Panc1 (cell line): ENCODE results near the gene DDAH2. TPM values are rescaled to one million over a fixed set of nuclear protein-coding genes. Genes with fewer than 3 reads are reported as not detected.

Experiments
- ATAC-seq: fragments of 200-7000 bp; cut with Tn5 transposase; 2 replicates; pipeline ENCODE4 v1.9.1; 2020; ENCODE audit warnings: mild to moderate bottlenecking, moderate library complexity
- BruUV-seq: library from RNA; stranded (reverse); fragments of 400-500 nt; replicated peaks from 2 replicates; lab custom pipeline; 2021; lab: Mats Ljungman, UMichigan
- CTCF ChIA-PET: fragments of 300-600 bp; sonication (Branson Sonifier 250); formaldehyde crosslinking; loops from one replicate; lab custom pipeline; 2022; ENCODE audit warnings: antibody characterized with exemption; lab: Charles Lee
- POLR2A ChIA-PET: fragments of 300-600 bp; sonication (Branson Sonifier 250); formaldehyde crosslinking; loops from one replicate; lab custom pipeline; 2022; ENCODE audit warnings: antibody characterized with exemption; lab: Charles Lee
- DNase-seq: peaks from one replicate; pipeline ENCODE4 v3.0.0-alpha.2; 2010; ENCODE audit warnings: low read depth, low spot score
- H3K27ac ChIP-seq: 2 replicates; pipeline ENCODE4 v1.5.1; 2011; ENCODE audit warnings: mild to moderate bottlenecking, low read length, inconsistent platforms
- H3K27me3 ChIP-seq: fragments of 200-500 bp; sonication (Bioruptor generic); 2 replicates; pipeline ENCODE4 v1.6.0; 2014; ENCODE audit warnings: low read length, inconsistent platforms; ENCODE audit not compliant: control insufficient read depth, insufficient read depth
- H3K36me3 ChIP-seq: fragments of 200-500 bp; sonication (Bioruptor generic); 2 replicates; pipeline ENCODE4 v1.5.1; 2014; ENCODE audit warnings: inconsistent platforms, mild to moderate bottlenecking, low read length, moderate library complexity; ENCODE audit not compliant: control insufficient read depth, insufficient read depth
- H3K4me1 ChIP-seq: 2 replicates; pipeline ENCODE4 v1.5.1; 2011; ENCODE audit warnings: inconsistent platforms, mild to moderate bottlenecking, low read length, moderate library complexity; ENCODE audit not compliant: control insufficient read depth, insufficient read depth
- H3K4me3 ChIP-seq, 2 experiments: 2 replicates each; pipeline ENCODE4 v1.5.1; 2011 to 2012; ENCODE audit warnings: low read depth in 2 of 2, low read length in 2 of 2, mild to moderate bottlenecking in 2 of 2, inconsistent platforms in 1 of 2, moderate library complexity in 1 of 2
- H3K9me3 ChIP-seq: fragments of 200-500 bp; sonication (Bioruptor generic); 2 replicates; pipeline ENCODE4 v1.5.1; 2014; ENCODE audit warnings: low read depth, mild to moderate bottlenecking, inconsistent platforms, low read length, moderate library complexity; ENCODE audit not compliant: control insufficient read depth, insufficient read depth
- POLR2AphosphoS5 ChIP-seq: IDR thresholded peaks from 2 replicates; pipeline ENCODE4 v1.6.1; 2012; ENCODE audit warnings: mild to moderate bottlenecking, low read depth, low read length, moderate library complexity
- SIN3A ChIP-seq: IDR thresholded peaks from 2 replicates; pipeline ENCODE4 v1.6.1; 2012; ENCODE audit warnings: low read depth, mild to moderate bottlenecking, low read length, moderate library complexity, borderline replicate concordance; ENCODE audit not compliant: insufficient read depth
- TCF7L2 ChIP-seq: IDR thresholded peaks from 2 replicates; pipeline ENCODE4 v1.6.1; 2011; ENCODE audit warnings: mild to moderate bottlenecking, low read depth, low read length, inconsistent platforms
- in situ Hi-C: cut with HindIII; loops from 2 replicates; pipeline ENCODE4 v1.10.0; 2016; ENCODE audit warnings: low sequenced_read_pairs, low pct_unique_long_range_greater_than_20kb
- intact Hi-C: fragments of 100-400 bp; cut with micrococcal nuclease; formaldehyde crosslinking; loops from one replicate; pipeline ENCODE4 v1.10.0; 2022; ENCODE audit not compliant: unreplicated experiment
- total RNA-seq: library from RNA; stranded (reverse); gene quantifications from one replicate; pipeline ENCODE4 v1.2.1, GENCODE V29; 2021; ENCODE audit not compliant: unreplicated experiment
- TF ChIP-seq, protein P1 (sequence below), 2 experiments: IDR thresholded peaks; 2 replicates each; pipeline ENCODE4 v1.6.1; 2011 to 2012; ENCODE audit warnings: low read depth in 2 of 2, control low read depth in 1 of 2, low read length in 1 of 2, mild to moderate bottlenecking in 1 of 2, moderate library complexity in 1 of 2; ENCODE audit not compliant: insufficient read depth in 1 of 2
- TF ChIP-seq, protein P2 (sequence below): fragments of 450-650 bp; IDR thresholded peaks from 2 replicates; pipeline ENCODE4 v1.5.1; 2017; ENCODE audit warnings: mild to moderate bottlenecking

DDAH2 gene
- total RNA-seq, 1 experiment from 2014 or later: 104 TPM

DNA sequence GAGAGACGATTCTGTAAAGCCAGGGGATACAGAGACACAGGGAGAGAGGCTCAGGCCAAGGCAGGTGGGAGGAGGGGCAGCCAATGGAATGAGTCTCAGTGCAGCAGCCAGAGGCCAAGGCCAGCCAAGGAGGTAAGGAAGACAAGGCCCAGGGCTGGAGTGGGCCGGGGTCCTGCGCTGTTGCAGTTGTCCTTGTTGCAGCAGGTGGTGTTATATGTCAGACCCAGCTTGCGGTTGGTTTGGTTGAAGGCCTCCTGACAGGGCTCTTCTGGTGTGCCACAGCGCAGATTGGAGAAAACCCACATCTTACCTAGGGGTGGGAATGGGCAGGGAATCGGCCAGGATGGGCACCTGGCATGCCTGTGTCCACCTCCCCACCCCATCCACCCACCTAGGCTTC, 10.1 kb downstream of the DDAH2 start:
- DNase-seq (no peak), ATAC-seq (no peak)
- Histone ChIP-seq H3K9me3 (no peaks in the 10 kb centered on the region), H3K27me3 (no peaks in the 10 kb centered on the region), H3K27ac (no peak overlapping the region), H3K36me3 (no peaks in the 10 kb centered on the region), H3K4me1 (no peaks in the 10 kb centered on the region), H3K4me3 (no peak overlapping the region)
- ChIA-PET POLR2A (interaction anchor here (0.6 kb wide), 1 partner anchor 15 kb away, joined by 3 read pairs; no protein-coding TSS in a partner anchor), CTCF (no interaction called here)
- TF ChIP-seq SIN3A: no peak
- no peak for TF ChIP-seq POLR2AphosphoS5
- no peak for TF ChIP-seq TCF7L2
- TF ChIP-seq, protein P1, sequence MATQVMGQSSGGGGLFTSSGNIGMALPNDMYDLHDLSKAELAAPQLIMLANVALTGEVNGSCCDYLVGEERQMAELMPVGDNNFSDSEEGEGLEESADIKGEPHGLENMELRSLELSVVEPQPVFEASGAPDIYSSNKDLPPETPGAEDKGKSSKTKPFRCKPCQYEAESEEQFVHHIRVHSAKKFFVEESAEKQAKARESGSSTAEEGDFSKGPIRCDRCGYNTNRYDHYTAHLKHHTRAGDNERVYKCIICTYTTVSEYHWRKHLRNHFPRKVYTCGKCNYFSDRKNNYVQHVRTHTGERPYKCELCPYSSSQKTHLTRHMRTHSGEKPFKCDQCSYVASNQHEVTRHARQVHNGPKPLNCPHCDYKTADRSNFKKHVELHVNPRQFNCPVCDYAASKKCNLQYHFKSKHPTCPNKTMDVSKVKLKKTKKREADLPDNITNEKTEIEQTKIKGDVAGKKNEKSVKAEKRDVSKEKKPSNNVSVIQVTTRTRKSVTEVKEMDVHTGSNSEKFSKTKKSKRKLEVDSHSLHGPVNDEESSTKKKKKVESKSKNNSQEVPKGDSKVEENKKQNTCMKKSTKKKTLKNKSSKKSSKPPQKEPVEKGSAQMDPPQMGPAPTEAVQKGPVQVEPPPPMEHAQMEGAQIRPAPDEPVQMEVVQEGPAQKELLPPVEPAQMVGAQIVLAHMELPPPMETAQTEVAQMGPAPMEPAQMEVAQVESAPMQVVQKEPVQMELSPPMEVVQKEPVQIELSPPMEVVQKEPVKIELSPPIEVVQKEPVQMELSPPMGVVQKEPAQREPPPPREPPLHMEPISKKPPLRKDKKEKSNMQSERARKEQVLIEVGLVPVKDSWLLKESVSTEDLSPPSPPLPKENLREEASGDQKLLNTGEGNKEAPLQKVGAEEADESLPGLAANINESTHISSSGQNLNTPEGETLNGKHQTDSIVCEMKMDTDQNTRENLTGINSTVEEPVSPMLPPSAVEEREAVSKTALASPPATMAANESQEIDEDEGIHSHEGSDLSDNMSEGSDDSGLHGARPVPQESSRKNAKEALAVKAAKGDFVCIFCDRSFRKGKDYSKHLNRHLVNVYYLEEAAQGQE (IDR thresholded peaks at IDR 0.05; ENCODE audit: insufficient read depth in 1 of 2, low read depth in 2 of 2, low read length in 1 of 2): no peak
- TF ChIP-seq, protein P2, sequence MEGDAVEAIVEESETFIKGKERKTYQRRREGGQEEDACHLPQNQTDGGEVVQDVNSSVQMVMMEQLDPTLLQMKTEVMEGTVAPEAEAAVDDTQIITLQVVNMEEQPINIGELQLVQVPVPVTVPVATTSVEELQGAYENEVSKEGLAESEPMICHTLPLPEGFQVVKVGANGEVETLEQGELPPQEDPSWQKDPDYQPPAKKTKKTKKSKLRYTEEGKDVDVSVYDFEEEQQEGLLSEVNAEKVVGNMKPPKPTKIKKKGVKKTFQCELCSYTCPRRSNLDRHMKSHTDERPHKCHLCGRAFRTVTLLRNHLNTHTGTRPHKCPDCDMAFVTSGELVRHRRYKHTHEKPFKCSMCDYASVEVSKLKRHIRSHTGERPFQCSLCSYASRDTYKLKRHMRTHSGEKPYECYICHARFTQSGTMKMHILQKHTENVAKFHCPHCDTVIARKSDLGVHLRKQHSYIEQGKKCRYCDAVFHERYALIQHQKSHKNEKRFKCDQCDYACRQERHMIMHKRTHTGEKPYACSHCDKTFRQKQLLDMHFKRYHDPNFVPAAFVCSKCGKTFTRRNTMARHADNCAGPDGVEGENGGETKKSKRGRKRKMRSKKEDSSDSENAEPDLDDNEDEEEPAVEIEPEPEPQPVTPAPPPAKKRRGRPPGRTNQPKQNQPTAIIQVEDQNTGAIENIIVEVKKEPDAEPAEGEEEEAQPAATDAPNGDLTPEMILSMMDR: no peak
- BruUV-seq: no TSS peak
- in situ Hi-C loops: no loop called here
- intact Hi-C loops: no loop called here

DNA sequence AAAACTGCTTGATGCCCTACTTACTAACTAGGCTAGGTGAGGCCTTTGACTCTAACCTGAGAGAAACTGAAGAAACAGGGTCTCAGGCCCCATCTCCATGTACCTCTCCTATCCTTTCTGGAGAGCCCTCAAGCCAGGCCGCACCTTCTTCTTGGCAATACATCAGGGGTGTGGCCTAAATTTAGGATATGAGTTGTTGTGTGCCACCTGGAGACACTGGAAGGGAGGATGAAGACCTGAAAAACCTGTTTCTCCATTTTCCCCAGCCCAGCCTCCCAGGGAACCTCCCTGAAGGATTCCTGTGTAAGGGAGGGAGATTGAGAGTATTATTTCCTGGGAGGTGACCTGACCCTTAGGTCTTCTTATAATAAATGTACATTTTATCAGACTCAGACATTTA, 10.8 kb downstream of the DDAH2 start:
- Histone ChIP-seq H3K4me1 (no peaks in the 10 kb centered on the region), H3K4me3 (no peak overlapping the region), H3K9me3 (no peaks in the 10 kb centered on the region), H3K36me3 (no peaks in the 10 kb centered on the region), H3K27me3 (no peaks in the 10 kb centered on the region), H3K27ac (no peak overlapping the region)
- POLR2A ChIA-PET: no interaction called here
- no TSS peak for BruUV-seq
- no peak for DNase-seq
- ATAC-seq: no peak
- in situ Hi-C loops (no loop called here), intact Hi-C loops (no loop called here)
- CTCF ChIA-PET: no interaction called here
- TF ChIP-seq SIN3A (no peak), TCF7L2 (no peak), POLR2AphosphoS5 (no peak)
- TF ChIP-seq, protein P1 (IDR thresholded peaks at IDR 0.05; ENCODE audit: insufficient read depth in 1 of 2, low read depth in 2 of 2, low read length in 1 of 2): no peak
- TF ChIP-seq, protein P2: no peak
